MV-4-11 (cell line): ENCODE data around the gene SELL.
A peak's percentile ranks its signal among the peaks of the same experiment; 100 is the strongest.
"Not testable (repeated sequence)": the region's sequence is repeated elsewhere in the genome, so short reads cannot be mapped to it uniquely, and the experiment has no call there.

Experiments used
- DNase-seq: peaks from one replicate; lab custom pipeline; 2025; lab: John Stamatoyannopoulos, UW

The SELL gene

DNA sequence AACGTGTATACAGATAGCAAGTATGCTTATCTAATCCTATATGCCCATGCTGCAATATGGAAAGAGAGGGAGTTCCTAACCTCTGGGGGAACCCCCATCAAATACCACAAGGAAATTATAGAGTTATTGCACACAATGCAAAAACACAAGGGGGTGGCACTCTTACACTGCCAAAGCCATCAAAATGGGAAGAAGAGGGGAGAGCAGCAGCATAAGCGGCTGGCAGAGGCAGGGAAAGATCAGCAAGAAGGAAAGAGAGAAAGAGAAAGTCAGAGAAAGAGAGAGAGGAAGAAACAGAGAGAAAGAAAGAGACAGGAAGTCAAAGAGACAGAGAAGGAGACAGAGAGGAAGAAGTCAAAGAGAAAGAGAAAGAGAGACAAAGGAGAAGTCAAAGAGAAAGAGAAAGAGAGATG is 44.2 kb downstream of the SELL start:
- peak; percentile 8 for DNase-seq

DNA sequence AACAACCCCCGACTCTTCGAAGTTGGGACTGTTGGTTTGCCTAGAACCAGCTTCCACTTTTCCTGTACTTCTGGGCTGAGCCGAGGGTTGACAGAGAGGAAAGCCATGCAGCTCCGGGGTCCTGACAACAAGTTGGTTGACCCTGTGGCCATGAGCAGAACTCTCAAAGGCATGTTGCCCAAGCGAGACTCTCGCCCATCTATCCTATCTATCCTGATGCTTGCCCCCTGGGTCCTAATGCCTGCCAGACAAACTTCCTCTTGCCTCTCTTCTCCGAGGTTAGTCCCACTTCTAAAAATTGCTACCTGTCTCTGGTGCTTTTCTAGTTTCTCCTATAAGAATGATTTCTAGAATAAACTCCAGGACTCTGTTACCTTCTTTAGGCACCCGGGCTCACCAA is 48.7 kb downstream of the SELL start:
- not testable (repeated sequence) for DNase-seq

DNA sequence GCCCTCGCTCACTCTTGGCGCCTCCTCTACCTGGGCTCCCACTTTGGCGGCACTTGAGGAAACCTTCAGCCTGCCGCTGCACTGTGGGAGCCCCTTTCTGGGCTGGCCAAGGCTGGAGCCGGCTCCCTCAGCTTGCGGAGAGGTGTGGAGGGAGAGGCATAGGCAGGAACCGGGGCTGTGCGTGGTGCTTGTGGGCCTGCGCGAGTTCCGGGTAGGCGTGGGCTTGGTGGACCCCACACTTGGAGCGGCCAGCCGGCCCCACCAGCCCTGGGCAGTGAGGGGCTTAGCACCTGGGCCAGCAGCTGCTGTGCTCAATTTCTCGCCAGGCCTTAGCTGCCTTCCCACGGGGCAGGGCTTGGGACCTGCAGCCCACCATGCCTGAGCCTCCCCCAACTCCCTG is 50.4 kb downstream of the SELL start:
- not testable (repeated sequence) for DNase-seq

DNA sequence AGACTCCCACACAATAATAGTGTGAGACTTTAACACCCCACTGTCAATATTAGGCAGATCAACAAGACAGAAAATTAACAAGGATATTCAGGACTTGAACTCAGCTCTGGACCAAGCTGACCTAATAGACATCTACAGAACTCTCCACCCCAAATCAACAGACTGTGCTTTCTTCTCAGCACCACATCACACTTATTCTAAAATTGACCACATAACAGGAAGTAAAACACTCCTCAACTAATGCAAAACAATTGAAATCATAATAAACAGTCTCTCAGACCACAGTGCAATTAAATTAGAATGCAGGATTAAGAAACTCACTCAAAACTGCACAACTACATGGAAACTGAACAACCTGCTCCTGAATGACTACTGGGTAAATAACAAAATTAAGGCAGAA is 52.6 kb downstream of the SELL start:
- DNase-seq: not testable (repeated sequence)

DNA sequence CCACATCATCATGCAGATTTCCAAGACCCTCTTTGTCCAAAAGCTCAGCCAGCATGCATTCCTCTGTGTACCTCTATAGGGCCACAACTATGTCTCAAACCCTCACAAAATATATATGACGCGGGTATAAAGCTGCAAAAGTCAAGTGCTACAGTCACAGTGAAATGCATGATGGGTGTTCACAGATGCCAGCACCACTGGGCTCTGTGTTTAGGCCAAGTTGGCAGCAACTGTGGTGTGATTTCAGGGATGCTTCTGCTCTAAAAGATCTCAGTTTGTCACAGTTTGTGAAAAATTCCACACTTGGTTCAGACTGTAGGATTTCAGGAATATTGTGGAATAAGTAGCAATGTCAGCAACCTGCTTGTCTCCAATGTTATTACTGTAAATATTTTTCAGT is 57.5 kb downstream of the SELL start:
- no peak for DNase-seq

DNA sequence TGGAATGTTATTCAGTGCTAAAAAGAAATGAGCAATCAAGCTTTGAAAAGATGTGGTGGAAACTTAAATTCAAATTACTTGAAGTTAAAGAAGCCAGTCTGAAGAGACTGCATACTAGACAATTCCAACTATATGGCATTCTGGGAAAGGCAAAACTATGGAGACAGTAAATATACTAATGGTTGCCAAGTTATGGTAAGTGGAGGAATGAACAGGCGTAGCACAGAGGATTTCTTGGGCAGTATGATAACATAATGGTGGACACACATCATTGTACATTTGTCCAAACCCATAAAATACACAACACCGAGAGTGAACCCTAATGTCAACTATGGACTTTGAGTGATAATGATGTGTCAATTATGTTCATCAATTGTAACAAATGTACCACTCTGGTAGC is 60.4 kb downstream of the SELL start:
- DNase-seq: no peak

DNA sequence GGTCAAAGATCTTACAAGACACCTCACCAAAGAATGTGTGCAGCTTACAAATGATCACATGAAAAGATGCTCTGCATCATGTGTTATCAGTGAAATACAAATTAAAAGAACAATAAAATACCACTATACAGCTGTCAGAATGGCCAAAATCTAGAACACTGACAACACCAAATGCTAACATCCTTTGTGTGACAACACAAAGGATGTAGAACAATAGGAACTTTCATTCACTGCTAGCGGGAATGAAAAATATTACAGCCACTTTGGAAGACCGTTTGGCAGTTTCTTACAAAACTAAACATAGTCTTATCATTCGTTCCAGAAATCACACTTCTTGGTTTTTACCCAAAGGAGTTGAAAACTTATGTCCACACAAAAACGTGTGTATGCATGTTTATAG is 60.9 kb downstream of the SELL start:
- no peak for DNase-seq

DNA sequence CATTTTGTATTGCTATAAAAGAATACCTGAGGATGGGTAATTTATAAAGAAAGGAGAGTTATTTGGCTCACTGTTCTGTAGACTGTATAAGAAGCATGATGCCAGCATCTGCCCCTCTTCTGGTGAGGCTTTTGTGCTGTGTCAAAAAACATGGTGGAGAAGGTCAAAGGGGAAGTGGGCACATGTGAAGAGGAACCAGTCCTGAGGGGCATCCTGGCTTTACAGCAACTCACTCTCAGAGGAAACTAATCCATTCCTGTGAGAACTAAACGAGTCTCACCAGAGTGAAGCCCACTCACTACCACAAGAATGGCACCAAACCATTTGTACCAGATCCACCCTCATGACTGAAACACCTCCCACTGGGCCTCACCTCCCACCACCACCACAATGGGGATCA is 62.7 kb downstream of the SELL start:
- peak; percentile 62 for DNase-seq

DNA sequence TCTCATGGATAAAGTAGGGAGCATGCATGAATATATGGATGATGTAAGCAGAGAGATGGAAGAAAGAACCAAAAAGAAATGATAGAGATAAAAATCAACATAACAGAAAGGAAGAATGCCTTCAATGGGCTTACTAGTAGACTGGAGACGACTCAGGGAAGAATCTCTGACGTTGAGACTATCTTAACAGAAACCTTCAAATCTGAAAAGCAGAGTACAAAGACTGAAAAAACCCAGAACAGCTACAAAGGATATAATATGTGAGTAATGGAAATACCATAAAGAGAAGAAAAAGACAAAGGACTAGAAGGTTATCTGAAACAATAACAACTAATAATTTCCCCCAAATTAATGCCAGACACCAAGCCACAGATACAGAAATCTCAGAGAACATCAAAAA is 63.2 kb downstream of the SELL start:
- DNase-seq: no peak

DNA sequence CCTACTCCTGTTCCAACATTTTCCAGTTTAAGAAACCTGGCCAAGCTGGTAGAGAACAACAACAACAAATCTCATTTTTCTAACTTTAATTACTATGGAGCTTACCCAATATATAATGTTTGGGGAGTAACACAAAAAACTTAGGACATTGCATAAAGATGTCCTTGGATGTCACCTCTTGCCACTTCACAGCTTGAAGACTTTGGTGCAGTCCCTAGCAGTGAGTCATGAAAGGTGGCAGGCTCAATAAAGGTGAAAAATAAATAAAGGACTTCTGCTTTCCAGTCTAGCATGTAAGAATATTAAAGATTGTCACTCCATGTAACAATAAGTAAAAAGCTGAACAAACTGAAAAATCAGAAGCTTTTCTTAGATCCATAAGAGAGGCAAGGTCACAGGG is 63.9 kb downstream of the SELL start:
- no peak for DNase-seq

DNA sequence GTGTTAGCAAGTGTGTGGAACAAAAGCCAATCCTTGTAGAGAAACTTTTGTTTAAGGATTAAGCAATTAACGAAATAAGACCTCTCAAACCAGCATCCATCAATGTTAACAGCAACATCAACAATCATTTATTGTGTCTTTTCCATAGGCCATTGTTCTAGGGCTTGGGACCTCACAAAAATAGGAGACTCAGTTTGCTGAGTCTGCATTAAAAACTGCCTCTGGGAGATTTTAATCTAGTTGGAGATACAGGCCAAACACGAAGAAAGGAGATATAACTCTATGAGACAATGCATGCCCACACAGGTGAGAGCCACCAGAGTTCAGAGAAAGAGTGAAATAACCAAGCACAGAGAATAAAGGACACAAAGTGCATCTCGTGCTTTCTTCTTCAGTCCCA is 67.1 kb downstream of the SELL start:
- no peak for DNase-seq
